Measurements from ENCODE around the gene SORCS2. TPM values are rescaled to one million over a fixed set of nuclear protein-coding genes. Genes with fewer than 3 reads are reported as not detected.

SORCS2 gene
- total and polyA plus RNA-seq, 2 of the 8 experiments (the other 6 are each of a cell fraction or from before 2014, with no cell fraction given), result 0.36 to 1.8 TPM

GRCh38 chr4:7519638-7520376 lies 327.5 kb downstream of the SORCS2 start:
- no peaks in the 10 kb centered on the region for H4K20me1 ChIP-seq (replicated peaks in 1 of 2; ENCODE audit: control insufficient read depth in 1 of 2, insufficient read depth in 2 of 2, low read length in 2 of 2)
- H3K79me1 ChIP-seq (ENCODE audit: low read depth, low read length), result no peaks in the 10 kb centered on the region
- no peak overlapping the region for H2AK5ac ChIP-seq (ENCODE audit: low read depth, low read length)
- no peaks in the 10 kb centered on the region for H3K27me3 ChIP-seq (replicated peaks in 1 of 4; ENCODE audit: control insufficient read depth in 3 of 4, extremely low read depth in 1 of 4, insufficient read depth in 3 of 4, low read length in 3 of 4)
- ChIA-PET POLR2A (ENCODE audit: partially characterized antibody) (no interaction called here), CTCF (ENCODE audit: partially characterized antibody) (interaction anchor here (0.7 to 1.7 kb wide), 5 partner anchors 11 to 200 kb away, joined by 3 to 5 read pairs (median 3); no protein-coding TSS in a partner anchor)
- no peak overlapping the region for H3K4me2 ChIP-seq (ENCODE audit: insufficient read depth in 1 of 2, low read depth in 2 of 2, low read length in 2 of 2)
- no peak overlapping the region for H2BK5ac ChIP-seq (ENCODE audit: low read depth, low read length)
- no peak overlapping the region for H3K4me3 ChIP-seq (ENCODE audit: extremely low read depth in 1 of 4, insufficient read depth in 2 of 4, low read depth in 3 of 4, low read length in 4 of 4)
- H3K23ac ChIP-seq (ENCODE audit: insufficient read length), result no peak overlapping the region
- H2AFZ ChIP-seq (ENCODE audit: low read length), result no peak overlapping the region
- H3K9ac ChIP-seq (replicated peaks in 1 of 4; ENCODE audit: extremely low read depth in 1 of 4, low read depth in 3 of 4, low read length in 3 of 4), result no peak overlapping the region
- H3K14ac ChIP-seq (ENCODE audit: insufficient read length), result no peak overlapping the region
- 93% methylated on average over 14 of the region's 19 CpGs; no CpG with 5 or more reads in 1 of the 2 experiments for WGBS, 2 experiments (ENCODE audit: extremely low coverage in 1 of 2, insufficient coverage in 1 of 2, insufficient read length in 1 of 2, insufficient replicate concordance in 2 of 2, low coverage in 1 of 2, low lambda C conversion rate in 2 of 2, missing lambda C conversion rate in 1 of 2)
- H4K8ac ChIP-seq (ENCODE audit: extremely low read depth, insufficient read depth, low read length), result peak overlapping the region; percentile 38; the same call in 1 of the 2 replicates
- FAIRE-seq (no peak), DNase-seq (ENCODE audit: low read depth in 1 of 2, low spot score in 2 of 2) (no peak)
- no peaks in the 10 kb centered on the region for H3K79me2 ChIP-seq (ENCODE audit: control insufficient read depth in 1 of 2, insufficient read depth in 2 of 2, low read length in 2 of 2)
- no peak overlapping the region for H3K4ac ChIP-seq (replicated peaks; ENCODE audit: insufficient read length, low read depth, low read length)
- H3K18ac ChIP-seq (ENCODE audit: extremely low read depth, low read length), result no peak overlapping the region
- H2BK120ac ChIP-seq (replicated peaks; ENCODE audit: low read depth, low read length), result no peak overlapping the region
- H2BK15ac ChIP-seq (ENCODE audit: low read length), result no peak overlapping the region
- no peaks in the 10 kb centered on the region for H3K36me3 ChIP-seq (ENCODE audit: control insufficient read depth in 2 of 4, insufficient read depth in 4 of 4, low read length in 3 of 4)
- H3K56ac ChIP-seq (replicated peaks; ENCODE audit: insufficient read length, low read depth, low read length), result no peak overlapping the region
- no peak for TF ChIP-seq CEBPB (IDR thresholded peaks at IDR 0.05; ENCODE audit: low read depth, low read length)
- TF ChIP-seq RAD21 (IDR thresholded peaks at IDR 0.05 in 1 of 2, conservative IDR thresholded peaks at IDR 0.05 in 1 of 2; ENCODE audit: low read depth in 2 of 2, low read length in 2 of 2), result peak in 1 of 2 experiments; percentile 22; a peak in 1 of 4 replicates
- TF ChIP-seq JUND (IDR thresholded peaks at IDR 0.05; ENCODE audit: low read length), result no peak
- H3K9me3 ChIP-seq (ENCODE audit: insufficient read depth in 2 of 2, low read depth in 1 of 2, low read length in 1 of 2), result no peaks in the 10 kb centered on the region
- no peak overlapping the region for H4K5ac ChIP-seq (ENCODE audit: insufficient read length, low read depth, low read length)
- no peak overlapping the region for H3K27ac ChIP-seq (ENCODE audit: low read depth, low read length)
- no peaks in the 10 kb centered on the region; the same call in 1 of the 2 replicates for H3K23me2 ChIP-seq (ENCODE audit: low read depth, low read length)
- no peak overlapping the region for H2BK20ac ChIP-seq (ENCODE audit: low read length)
- no peak overlapping the region for H4K91ac ChIP-seq (replicated peaks; ENCODE audit: insufficient read length, low read length)
- peaks cover 0 to 11% (median 4%) of the 10 kb centered on the region in 4 experiments; a peak in 3 of 7 replicates for H3K4me1 ChIP-seq (replicated peaks in 1 of 4; ENCODE audit: control insufficient read depth in 3 of 4, insufficient read depth in 4 of 4, low read length in 3 of 4)
- H2BK12ac ChIP-seq (ENCODE audit: low read depth, low read length), result no peak overlapping the region
